H9 (cell line): ENCODE results near the gene SKP2. TPM values are rescaled to one million over a fixed set of nuclear protein-coding genes. Genes with fewer than 3 reads are reported as not detected.

Experiments used
- DNase-seq: peaks from one replicate; pipeline ENCODE4 v3.0.0-alpha.2; 2017
- H2AFZ ChIP-seq: one replicate; pipeline ENCODE4 v1.6.1; 2013; ENCODE audit warnings: mild to moderate bottlenecking, low read length, control low read depth, moderate library complexity
- H2AK5ac ChIP-seq: 2 replicates; pipeline ENCODE4 v1.6.1; 2013; ENCODE audit warnings: low read length, control low read depth, mixed read lengths; ENCODE audit not compliant: insufficient read length
- H2BK120ac ChIP-seq: one replicate; pipeline ENCODE4 v1.6.1; 2013; ENCODE audit warnings: low read depth, mild to moderate bottlenecking, low read length, control low read depth, inconsistent platforms; ENCODE audit not compliant: poor library complexity, severe bottlenecking
- H2BK12ac ChIP-seq: 2 replicates; pipeline ENCODE4 v1.6.1; 2013; ENCODE audit warnings: low read length, control low read depth, mixed read lengths, low read depth; ENCODE audit not compliant: insufficient read length
- H2BK15ac ChIP-seq: 2 replicates; pipeline ENCODE4 v1.6.1; 2013; ENCODE audit warnings: low read depth, low read length, control low read depth
- H2BK20ac ChIP-seq: one replicate; pipeline ENCODE4 v1.6.1; 2013; ENCODE audit warnings: low read depth, mild to moderate bottlenecking, low read length, control low read depth, inconsistent platforms; ENCODE audit not compliant: poor library complexity, severe bottlenecking
- H2BK5ac ChIP-seq: 2 replicates; pipeline ENCODE4 v1.6.1; 2013; ENCODE audit warnings: low read length, control low read depth, mixed read lengths; ENCODE audit not compliant: insufficient read length
- H3K14ac ChIP-seq: 2 replicates; pipeline ENCODE4 v1.6.1; 2013; ENCODE audit warnings: low read length, control low read depth; ENCODE audit not compliant: insufficient read depth
- H3K18ac ChIP-seq: 2 replicates; pipeline ENCODE4 v1.6.1; 2013; ENCODE audit warnings: low read depth, mild to moderate bottlenecking, mixed read lengths, low read length, control low read depth; ENCODE audit not compliant: insufficient read length
- H3K23ac ChIP-seq: 2 replicates; pipeline ENCODE4 v1.6.1; 2013; ENCODE audit warnings: low read length, control low read depth, mixed read lengths, low read depth; ENCODE audit not compliant: insufficient read length
- H3K23me2 ChIP-seq: 2 replicates; pipeline ENCODE4 v1.6.1; 2013; ENCODE audit warnings: low read depth, mild to moderate bottlenecking, mixed read lengths, low read length, control low read depth; ENCODE audit not compliant: insufficient read length, poor library complexity, severe bottlenecking
- H3K27ac ChIP-seq: 2 replicates; pipeline ENCODE4 v1.5.1; 2013; ENCODE audit warnings: low read length, control low read depth, mixed read lengths, low read depth; ENCODE audit not compliant: insufficient read length
- H3K27me3 ChIP-seq: 2 replicates; pipeline ENCODE4 v1.6.1; 2013; ENCODE audit warnings: low read length, control low read depth, inconsistent platforms; ENCODE audit not compliant: insufficient read depth
- H3K4ac ChIP-seq: 2 replicates; pipeline ENCODE4 v1.6.1; 2013; ENCODE audit warnings: low read depth, mild to moderate bottlenecking, control low read depth, inconsistent platforms, low read length, moderate library complexity
- H3K4me1 ChIP-seq: 2 replicates; pipeline ENCODE4 v1.6.1; 2013; ENCODE audit warnings: low read length, control low read depth, inconsistent platforms; ENCODE audit not compliant: insufficient read depth
- H3K4me2 ChIP-seq: 2 replicates; pipeline ENCODE4 v1.6.1; 2013; ENCODE audit warnings: low read length, control low read depth, mixed read lengths; ENCODE audit not compliant: insufficient read length, insufficient read depth
- H3K56ac ChIP-seq: 2 replicates; pipeline ENCODE4 v1.6.1; 2013; ENCODE audit warnings: low read depth, mild to moderate bottlenecking, mixed read lengths, low read length, control low read depth; ENCODE audit not compliant: insufficient read length
- H3K79me1 ChIP-seq: 2 replicates; pipeline ENCODE4 v1.6.1; 2013; ENCODE audit warnings: low read depth, mild to moderate bottlenecking, moderate library complexity, low read length, control low read depth, inconsistent platforms; ENCODE audit not compliant: insufficient read depth, poor library complexity, severe bottlenecking
- H3K79me2 ChIP-seq: 2 replicates; pipeline ENCODE4 v1.6.1; 2013; ENCODE audit warnings: low read length, control low read depth, inconsistent platforms; ENCODE audit not compliant: insufficient read depth
- H3K9ac ChIP-seq: 2 replicates; pipeline ENCODE4 v1.6.1; 2013; ENCODE audit warnings: low read length, control low read depth, mixed read lengths; ENCODE audit not compliant: insufficient read length; ENCODE audit errors: extremely low read depth
- H3K9me3 ChIP-seq: one replicate; pipeline ENCODE4 v1.6.1; 2013; ENCODE audit warnings: low read depth, low read length, inconsistent platforms; ENCODE audit not compliant: control insufficient read depth
- H3T11ph ChIP-seq: one replicate; pipeline ENCODE4 v1.6.1; 2013; ENCODE audit warnings: mild to moderate bottlenecking, low read length, control low read depth, inconsistent platforms
- H4K20me1 ChIP-seq: one replicate; pipeline ENCODE4 v1.6.1; 2013; ENCODE audit not compliant: control insufficient read depth, insufficient read length, insufficient read depth
- H4K5ac ChIP-seq: 2 replicates; pipeline ENCODE4 v1.6.1; 2013; ENCODE audit warnings: low read depth, mild to moderate bottlenecking, mixed read lengths, low read length, control low read depth; ENCODE audit not compliant: insufficient read length
- H4K8ac ChIP-seq: replicated peaks from 2 replicates; pipeline ENCODE4 v1.6.1; 2013; ENCODE audit warnings: low read length, control low read depth, mixed read lengths, low read depth; ENCODE audit not compliant: insufficient read length
- H4K91ac ChIP-seq: 2 replicates; pipeline ENCODE4 v1.6.1; 2013; ENCODE audit warnings: low read depth, mild to moderate bottlenecking, moderate library complexity, mixed read lengths, low read length, control low read depth; ENCODE audit not compliant: insufficient read length
- H3K27ac Mint-ChIP-seq, 3 experiments: 2 replicates in 2 of 3; 3 replicates in 1 of 3; pipeline ENCODE4 v1.8.0; 2020 to 2021; ENCODE audit warnings: mixed read lengths in 3 of 3, mild to moderate bottlenecking in 1 of 3, moderate library complexity in 1 of 3
- H3K27me3 Mint-ChIP-seq: 2 replicates; pipeline ENCODE4 v1.8.0; 2021; ENCODE audit warnings: low read depth, mild to moderate bottlenecking, moderate library complexity, mixed read lengths
- H3K36me3 Mint-ChIP-seq, 3 experiments: 2 replicates in 2 of 3; 3 replicates in 1 of 3; pipeline ENCODE4 v1.8.0; 2020 to 2021; ENCODE audit warnings: low read depth in 3 of 3, mixed read lengths in 3 of 3; ENCODE audit not compliant: insufficient read depth in 1 of 3
- H3K4me1 Mint-ChIP-seq, 2 experiments: 2 replicates each; pipeline ENCODE4 v1.8.0; 2020; ENCODE audit warnings: mixed read lengths in 2 of 2
- H3K4me3 Mint-ChIP-seq, 2 experiments: 2 replicates in 1 of 2; 3 replicates in 1 of 2; pipeline ENCODE4 v1.8.0; 2020 to 2021; ENCODE audit warnings: mild to moderate bottlenecking in 2 of 2, mixed read lengths in 2 of 2, moderate library complexity in 1 of 2
- H3K9me3 Mint-ChIP-seq, 2 experiments: 2 replicates in 1 of 2; 3 replicates in 1 of 2; pipeline ENCODE4 v1.8.0; 2020; ENCODE audit warnings: mild to moderate bottlenecking in 2 of 2, mixed read lengths in 2 of 2, moderate library complexity in 1 of 2
- CTCF ChIP-seq: fragments of 200-600 bp; sonication (generic); conservative IDR thresholded peaks from 3 replicates; pipeline ENCODE4 v1.8.0; 2021; ENCODE audit warnings: antibody characterized with exemption, mild to moderate bottlenecking
- WGBS: extraction: QIAGEN DNeasy Blood & Tissue Kit; methylation state at CpG from one replicate; pipeline ENCODE4 v1.1.7; 2013; ENCODE audit warnings: missing lambda C conversion rate, low lambda C conversion rate, mixed read lengths; ENCODE audit not compliant: insufficient read length; ENCODE audit errors: extremely low coverage; 5-methylcytosine and 5-hydroxymethylcytosine counted together
- total RNA-seq: library from RNA; stranded (reverse); gene quantifications from 2 replicates; pipeline ENCODE4 v1.2.1, GENCODE V29; 2021

The SKP2 gene
- total RNA-seq, 1 experiment from 2014 or later: 103 TPM

GRCh38 chr5:36158144-36158543, 6.2 kb downstream of the SKP2 start:
- H4K91ac ChIP-seq: no peak overlapping the region
- Mint-ChIP-seq H3K9me3 (no peaks in the 10 kb centered on the region), H3K27me3 (no peaks in the 10 kb centered on the region), H3K4me3 (no peak overlapping the region), H3K27ac (no peak overlapping the region), H3K36me3 (peaks cover 48 to 87% (median 71%) of the 10 kb centered on the region in 3 experiments; a peak in 6 of 7 replicates), H3K4me1 (peaks cover 10 to 22% of the 10 kb centered on the region in 2 experiments)
- no peaks in the 10 kb centered on the region for H4K20me1 ChIP-seq
- H3K79me2 ChIP-seq: peaks cover 5% of the 10 kb centered on the region; the same call in 1 of the 2 replicates
- H3K27ac ChIP-seq: no peak overlapping the region
- H2BK15ac ChIP-seq: no peak overlapping the region
- no peak for TF ChIP-seq CTCF
- no peak for DNase-seq
- no peak overlapping the region for H2BK5ac ChIP-seq
- no peaks in the 10 kb centered on the region for H3K4me1 ChIP-seq
- no peak overlapping the region for H3K9ac ChIP-seq
- no peak overlapping the region for H2AK5ac ChIP-seq
- H4K5ac ChIP-seq: no peak overlapping the region
- H2BK120ac ChIP-seq: no peak overlapping the region
- H3K18ac ChIP-seq: no peak overlapping the region
- H3K14ac ChIP-seq: no peak overlapping the region
- whole genome bisulfite sequencing: no CpG with 5 or more reads among the region's 2 CpGs
- H3K4me2 ChIP-seq: no peak overlapping the region
- no peak overlapping the region for H2AFZ ChIP-seq
- H3K23ac ChIP-seq: no peak overlapping the region
- peaks cover 18% of the 10 kb centered on the region for H3K79me1 ChIP-seq
- no peak overlapping the region for H3T11ph ChIP-seq
- no peaks in the 10 kb centered on the region for H3K27me3 ChIP-seq
- H2BK20ac ChIP-seq: no peak overlapping the region
- H3K4ac ChIP-seq: no peak overlapping the region
- no peaks in the 10 kb centered on the region for H3K9me3 ChIP-seq
- H2BK12ac ChIP-seq: no peak overlapping the region
- H3K56ac ChIP-seq: no peak overlapping the region
- no peak overlapping the region for H4K8ac ChIP-seq
- no peaks in the 10 kb centered on the region for H3K23me2 ChIP-seq
